H1 (cell line): ENCODE results near the gene CAPN14. TPM values are rescaled to one million over a fixed set of nuclear protein-coding genes. Genes with fewer than 3 reads are reported as not detected.

ENCODE experiments used
- CTCF ChIA-PET: fragments of 300-600 bp; sonication (Branson Sonifier 250); formaldehyde crosslinking; loops from one replicate; lab custom pipeline; 2021; ENCODE audit not compliant: partially characterized antibody; lab: Charles Lee
- POLR2A ChIA-PET: fragments of 300-600 bp; sonication (Branson Sonifier 250); formaldehyde crosslinking; loops from one replicate; lab custom pipeline; 2021; ENCODE audit warnings: inconsistent platforms; ENCODE audit not compliant: partially characterized antibody; lab: Charles Lee
- DNase-seq, 2 experiments: peaks; one replicate each; pipeline versions ENCODE4 v3.0.0 to v3.0.0-alpha.2; 2010 to 2022; ENCODE audit warnings: low spot score in 2 of 2, low read depth in 1 of 2, mixed read lengths in 1 of 2
- FAIRE-seq: peaks from 2 replicates; lab custom pipeline; 2011; peaks lifted over from hg19 to GRCh38; lab: Jason Lieb, UNC
- H2AFZ ChIP-seq: 2 replicates; pipeline ENCODE4 v1.8.1; 2012; ENCODE audit warnings: low read length, inconsistent platforms
- H2AK5ac ChIP-seq: 2 replicates; pipeline ENCODE4 v1.6.1; 2013; ENCODE audit warnings: low read depth, low read length
- H2BK120ac ChIP-seq: replicated peaks from 2 replicates; pipeline ENCODE3; 2013; ENCODE audit warnings: low read depth, low read length, inconsistent platforms
- H2BK12ac ChIP-seq: 2 replicates; pipeline ENCODE4 v1.6.1; 2013; ENCODE audit warnings: low read depth, low read length
- H2BK15ac ChIP-seq: 2 replicates; pipeline ENCODE4 v1.6.1; 2013; ENCODE audit warnings: low read length
- H2BK20ac ChIP-seq: 2 replicates; pipeline ENCODE4 v1.6.1; 2013; ENCODE audit warnings: low read length
- H2BK5ac ChIP-seq: 2 replicates; pipeline ENCODE4 v1.6.1; 2013; ENCODE audit warnings: low read depth, low read length
- H3K14ac ChIP-seq: 2 replicates; pipeline ENCODE4 v1.6.1; 2013; ENCODE audit warnings: inconsistent platforms; ENCODE audit not compliant: insufficient read length
- H3K18ac ChIP-seq: 2 replicates; pipeline ENCODE4 v1.6.1; 2013; ENCODE audit warnings: low read length; ENCODE audit errors: extremely low read depth
- H3K23ac ChIP-seq: 2 replicates; pipeline ENCODE4 v1.6.1; 2013; ENCODE audit warnings: inconsistent platforms; ENCODE audit not compliant: insufficient read length
- H3K23me2 ChIP-seq: 2 replicates; pipeline ENCODE4 v1.6.1; 2013; ENCODE audit warnings: low read depth, low read length
- H3K27ac ChIP-seq: 2 replicates; pipeline ENCODE4 v1.6.1; 2011; ENCODE audit warnings: low read depth, low read length, inconsistent platforms
- H3K27me3 ChIP-seq, 4 experiments: replicated peaks in 1 of 4; 1 replicate in 1 of 4; 2 replicates in 3 of 4; pipeline versions ENCODE4 v1.6.1 to v1.8.1; 2011 to 2013; ENCODE audit warnings: low read length in 3 of 4, mild to moderate bottlenecking in 3 of 4, inconsistent platforms in 2 of 4, mixed read lengths in 2 of 4, moderate library complexity in 1 of 4; ENCODE audit not compliant: control insufficient read depth in 3 of 4, insufficient read depth in 3 of 4; ENCODE audit errors: extremely low read depth in 1 of 4
- H3K36me3 ChIP-seq, 4 experiments: 2 replicates each; pipeline versions ENCODE4 v1.6.1 to v1.8.1; 2011 to 2013; ENCODE audit warnings: mild to moderate bottlenecking in 4 of 4, low read length in 3 of 4, moderate library complexity in 2 of 4, control low read depth in 1 of 4, inconsistent platforms in 1 of 4; ENCODE audit not compliant: insufficient read depth in 4 of 4, control insufficient read depth in 2 of 4
- H3K4ac ChIP-seq: replicated peaks from 2 replicates; pipeline ENCODE3; 2013; ENCODE audit warnings: low read length, low read depth, mixed read lengths, inconsistent platforms; ENCODE audit not compliant: insufficient read length
- H3K4me1 ChIP-seq, 4 experiments: replicated peaks in 1 of 4; 1 replicate in 1 of 4; 2 replicates in 3 of 4; pipeline versions ENCODE4 v1.6.1 to v1.8.1; 2011 to 2013; ENCODE audit warnings: low read length in 3 of 4, inconsistent platforms in 2 of 4, mixed read lengths in 1 of 4; ENCODE audit not compliant: insufficient read depth in 4 of 4, control insufficient read depth in 3 of 4
- H3K4me2 ChIP-seq, 2 experiments: 2 replicates each; pipeline versions ENCODE4 v1.6.1 to v1.8.1; 2011 to 2013; ENCODE audit warnings: low read depth in 2 of 2, low read length in 2 of 2, control low read depth in 1 of 2, inconsistent platforms in 1 of 2, mild to moderate bottlenecking in 1 of 2; ENCODE audit not compliant: insufficient read depth in 1 of 2
- H3K4me3 ChIP-seq, 4 experiments: fragments of 200-600, 300-600 bp in 1 of 4; sonication (generic), shearing (Covaris generic), sonication (Bioruptor Twin) in 1 of 4; 2 replicates each; pipeline versions ENCODE4 v1.5.1 to v1.8.1; 2011 to 2016; ENCODE audit warnings: low read length in 4 of 4, low read depth in 3 of 4, control low read depth in 2 of 4, inconsistent platforms in 2 of 4, mild to moderate bottlenecking in 2 of 4, mixed read lengths in 1 of 4, moderate library complexity in 1 of 4; ENCODE audit not compliant: insufficient read depth in 2 of 4; ENCODE audit errors: extremely low read depth in 1 of 4
- H3K56ac ChIP-seq: replicated peaks from 2 replicates; pipeline ENCODE3; 2013; ENCODE audit warnings: low read depth, mild to moderate bottlenecking, mixed read lengths, low read length, inconsistent platforms; ENCODE audit not compliant: insufficient read length
- H3K79me1 ChIP-seq: 2 replicates; pipeline ENCODE4 v1.6.1; 2013; ENCODE audit warnings: low read depth, low read length, control low read depth
- H3K79me2 ChIP-seq, 2 experiments: 2 replicates each; pipeline versions ENCODE4 v1.6.1 to v1.8.1; 2012 to 2013; ENCODE audit warnings: low read length in 2 of 2, mild to moderate bottlenecking in 2 of 2, inconsistent platforms in 1 of 2; ENCODE audit not compliant: insufficient read depth in 2 of 2, control insufficient read depth in 1 of 2
- H3K9ac ChIP-seq, 4 experiments: replicated peaks in 1 of 4; 1 replicate in 1 of 4; 2 replicates in 3 of 4; pipeline versions ENCODE4 v1.6.1 to v1.8.1; 2011 to 2013; ENCODE audit warnings: low read depth in 3 of 4, low read length in 3 of 4, control low read depth in 2 of 4, mild to moderate bottlenecking in 2 of 4, moderate library complexity in 2 of 4, inconsistent platforms in 1 of 4; ENCODE audit errors: extremely low read depth in 1 of 4
- H3K9me3 ChIP-seq, 2 experiments: 2 replicates each; pipeline versions ENCODE4 v1.6.1 to v1.8.1; 2012 to 2013; ENCODE audit warnings: mild to moderate bottlenecking in 2 of 2, moderate library complexity in 2 of 2, control low read depth in 1 of 2, inconsistent platforms in 1 of 2, low read depth in 1 of 2, low read length in 1 of 2, mixed read lengths in 1 of 2; ENCODE audit not compliant: insufficient read depth in 2 of 2
- H4K20me1 ChIP-seq, 2 experiments: replicated peaks in 1 of 2; 2 replicates each; pipeline versions ENCODE3 to v1.8.1; 2011 to 2013; ENCODE audit warnings: inconsistent platforms in 2 of 2, low read length in 2 of 2, mild to moderate bottlenecking in 1 of 2; ENCODE audit not compliant: insufficient read depth in 2 of 2, control insufficient read depth in 1 of 2
- H4K5ac ChIP-seq: 2 replicates; pipeline ENCODE4 v1.6.1; 2013; ENCODE audit warnings: low read length, low read depth, mixed read lengths, inconsistent platforms; ENCODE audit not compliant: insufficient read length
- H4K8ac ChIP-seq: 2 replicates; pipeline ENCODE4 v1.8.0; 2013; ENCODE audit warnings: mild to moderate bottlenecking, moderate library complexity, low read length, inconsistent platforms; ENCODE audit not compliant: insufficient read depth; ENCODE audit errors: extremely low read depth
- H4K91ac ChIP-seq: replicated peaks from 2 replicates; pipeline ENCODE3; 2013; ENCODE audit warnings: low read length, mixed read lengths, inconsistent platforms; ENCODE audit not compliant: insufficient read length
- ASH2L ChIP-seq: fragments of 200-600, 300-600 bp; sonication (generic); IDR thresholded peaks from one replicate; pipeline ENCODE4 v1.7.1; 2017; ENCODE audit warnings: low read length
- ATF3 ChIP-seq: IDR thresholded peaks from 2 replicates; pipeline ENCODE4 v1.6.1; 2011; ENCODE audit warnings: low read depth, mild to moderate bottlenecking, low read length; ENCODE audit not compliant: insufficient read depth
- RNF2 ChIP-seq: fragments of 200-900, 300-1000 bp; sonication (generic); IDR thresholded peaks from 2 replicates; pipeline ENCODE4 v1.7.1; 2016; ENCODE audit warnings: borderline replicate concordance, low read depth, mild to moderate bottlenecking, antibody characterized with exemption, low read length; ENCODE audit not compliant: poor library complexity, severe bottlenecking; ENCODE audit errors: missing control alignments
- WGBS, 2 experiments: shearing (Covaris generic) in 1 of 2; methylation state at CpG; one replicate each; pipeline versions ENCODE4 v1.1.6 to v1.1.7; 2013 to 2015; ENCODE audit warnings: low lambda C conversion rate in 2 of 2, mixed read lengths in 2 of 2, inconsistent platforms in 1 of 2, low coverage in 1 of 2, missing lambda C conversion rate in 1 of 2; ENCODE audit not compliant: insufficient replicate concordance in 2 of 2, insufficient coverage in 1 of 2, insufficient read length in 1 of 2; ENCODE audit errors: extremely low coverage in 1 of 2, missing lambda C conversion rate in 1 of 2; 5-methylcytosine and 5-hydroxymethylcytosine counted together
- polyA plus RNA-seq, 7 experiments: library from polyadenylated mRNA; depleted of rRNA in 3 of 7; stranded (reverse) in 5 of 7; unstranded in 2 of 7; fragments of >200 nt in 5 of 7; fragments of 200-250 nt in 2 of 7; gene quantifications; 1 replicate in 5 of 7; 2 replicates in 1 of 7; 4 replicates in 1 of 7; pipeline versions ENCODE4 v1.2.1 to v1.2.3, GENCODE V29; 2011 to 2013; ENCODE audit warnings: missing spikeins in 2 of 7, mixed read lengths in 2 of 7
- total RNA-seq: library from RNA; stranded (reverse); fragmentation: NEBNext Ultra II Directional; extraction: Animal tissue kit (Norgen Biotek cat#: 25700); gene quantifications from 2 replicates; pipeline ENCODE4 v1.2.1, GENCODE V29; 2021

The CAPN14 gene
- total and polyA plus RNA-seq, 2 of the 8 experiments (the other 6 are each of a cell fraction or from before 2014, with no cell fraction given) = 0.07 TPM; not detected in 1

- no peak within 1 kb of the TSS for H2BK120ac ChIP-seq
- H3K27me3 ChIP-seq = peaks cover 13 to 50% (median 46%) of the 10 kb centered on the region in 4 experiments
- peaks cover 0 to 5% (median 5%) of the 10 kb centered on the region in 4 experiments; a peak in 4 of 7 replicates for H3K4me1 ChIP-seq
- TF ChIP-seq ASH2L (no peak), ATF3 (no peak), RNF2 (peak; percentile 60)
These were observed 79.0 kb downstream of the CAPN14 start, which contains the start of gene GALNT14 for GRCh38 chr2:31138037-31138962. TSS of gene GALNT14 (minus strand) at chr2:31138440. CDS start at chr2:31138086, 354 bp downstream.

More at GRCh38 chr2:31138037-31138962, 79.0 kb downstream of the CAPN14 start, which contains the start of gene GALNT14:
- Histone ChIP-seq H3K27ac (no peak within 1 kb of the TSS), H3K18ac (peak within 1 kb of the TSS; percentile 25), H4K20me1 (peaks cover 2 to 5% of the 10 kb centered on the region in 2 experiments), H3K36me3 (no peaks in the 10 kb centered on the region), H3K4ac (no peak within 1 kb of the TSS), H3K23ac (no peak within 1 kb of the TSS), H4K91ac (no peak within 1 kb of the TSS), H2AK5ac (no peak within 1 kb of the TSS), H4K8ac (peak within 1 kb of the TSS; percentile 92), H2BK5ac (no peak within 1 kb of the TSS), H3K79me1 (no peaks in the 10 kb centered on the region), H3K4me2 (peak within 1 kb of the TSS; percentile 81 to 85), H3K4me3 (peak within 1 kb of the TSS; percentile 33 to 63 (median 43)), H3K79me2 (no peaks in the 10 kb centered on the region), H3K56ac (no peak within 1 kb of the TSS), H2BK12ac (no peak within 1 kb of the TSS; the same call in 1 of the 2 replicates), H3K14ac (no peak within 1 kb of the TSS), H2BK15ac (peak within 1 kb of the TSS; percentile 46; the same call in 1 of the 2 replicates), H2BK20ac (no peak within 1 kb of the TSS), H3K9me3 (no peaks in the 10 kb centered on the region), H3K23me2 (peaks cover 14% of the 10 kb centered on the region; the same call in 1 of the 2 replicates), H4K5ac (peak within 1 kb of the TSS; percentile 31), H2AFZ (peak within 1 kb of the TSS; percentile 94), H3K9ac (peak within 1 kb of the TSS in 1 of 4 experiments; percentile 68; a peak in 3 of 7 replicates)
- WGBS, 2 experiments = 1% methylated on average over 36 of the region's 95 CpGs; no CpG with 5 or more reads in 1 of the 2 experiments
- CTCF ChIA-PET = interaction anchor here (0.9 to 5.6 kb wide), 16 partner anchors 9 to 430 kb away, joined by 3 to 40 read pairs (median 4); partner anchors contain the start of gene EHD3
- FAIRE-seq (no peak), DNase-seq (peak; percentile 33 to 86)
- POLR2A ChIA-PET = interaction anchor here (1.0 kb wide), 1 partner anchor 33 kb away, joined by 4 read pairs; no protein-coding TSS in a partner anchor
